HG03108 (cell line): Measurements from ENCODE around the gene USP37.
"Not testable (repeated sequence)": the region's sequence is repeated elsewhere in the genome, so short reads cannot be mapped to it uniquely, and the experiment has no call there.

Source experiments
- ATAC-seq: cut with Tn5 transposase; IDR thresholded peaks from one replicate; pipeline ENCODE4 v1.9.1; 2021; ENCODE audit warnings: moderate library complexity; ENCODE audit not compliant: unreplicated experiment

Gene USP37

DNA sequence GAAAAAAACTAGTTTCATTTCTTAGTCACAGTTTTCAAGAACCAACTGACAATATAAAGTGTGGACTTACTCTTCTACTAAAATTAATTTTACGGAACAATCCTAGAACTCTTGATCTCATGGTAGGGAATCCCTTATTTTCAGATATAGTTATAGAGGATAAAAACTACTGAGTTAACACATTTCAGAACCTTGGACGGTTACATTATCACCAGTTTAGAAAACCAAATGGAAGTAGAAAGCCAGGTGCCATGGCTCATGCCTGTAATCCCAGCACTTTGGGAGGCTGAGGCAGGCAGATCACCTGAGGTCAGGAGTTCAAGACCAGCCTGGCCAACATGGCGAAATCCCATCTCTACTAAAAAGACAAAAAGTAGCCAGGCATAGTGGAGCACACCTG lies 13.9 kb downstream of the USP37 start:
- not testable (repeated sequence) for ATAC-seq

- ATAC-seq = no peak
These were observed 20.2 kb downstream of the USP37 start for GRCh38 chr2:218547978-218548377.

DNA sequence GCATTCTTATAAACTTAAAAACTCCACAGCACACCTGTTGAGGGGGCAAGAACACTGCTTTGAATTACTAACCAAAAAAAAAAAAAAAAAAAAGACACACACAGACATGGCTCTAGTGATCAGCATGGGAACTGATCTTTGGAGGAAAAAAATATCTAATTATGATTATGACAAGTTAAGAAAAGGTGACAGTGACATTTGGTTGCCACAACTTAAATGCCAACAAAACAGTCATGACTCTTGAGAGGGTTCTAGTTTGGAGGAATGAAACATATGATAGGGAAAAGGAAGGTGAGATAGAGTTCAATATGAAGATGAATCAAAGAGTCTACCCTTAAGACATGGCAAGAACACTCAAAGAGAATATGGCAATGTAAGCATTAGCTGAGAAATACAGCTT lies 20.6 kb downstream of the USP37 start:
- ATAC-seq = no peak

DNA sequence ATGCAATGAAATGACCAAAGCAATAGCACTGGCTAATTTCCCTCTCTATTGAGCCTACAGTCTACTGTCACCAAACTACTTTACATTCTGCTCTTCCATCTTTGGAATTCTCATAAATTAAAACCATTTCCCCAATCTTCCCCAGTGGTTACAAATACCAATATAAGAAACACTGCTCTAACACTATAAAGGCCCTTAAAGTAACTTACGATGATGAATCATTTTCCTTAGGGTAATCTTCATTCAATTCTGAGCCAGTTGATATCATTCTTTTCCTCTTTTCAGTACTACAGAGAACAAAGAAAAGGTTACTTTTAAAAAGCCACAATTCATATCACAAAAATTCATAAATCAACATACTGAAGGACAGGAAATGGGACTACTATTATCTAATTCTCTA lies 22.1 kb downstream of the USP37 start:
- no peak for ATAC-seq

GRCh38 chr2:218540015-218540414 lies 28.1 kb downstream of the USP37 start:
- no peak for ATAC-seq

DNA sequence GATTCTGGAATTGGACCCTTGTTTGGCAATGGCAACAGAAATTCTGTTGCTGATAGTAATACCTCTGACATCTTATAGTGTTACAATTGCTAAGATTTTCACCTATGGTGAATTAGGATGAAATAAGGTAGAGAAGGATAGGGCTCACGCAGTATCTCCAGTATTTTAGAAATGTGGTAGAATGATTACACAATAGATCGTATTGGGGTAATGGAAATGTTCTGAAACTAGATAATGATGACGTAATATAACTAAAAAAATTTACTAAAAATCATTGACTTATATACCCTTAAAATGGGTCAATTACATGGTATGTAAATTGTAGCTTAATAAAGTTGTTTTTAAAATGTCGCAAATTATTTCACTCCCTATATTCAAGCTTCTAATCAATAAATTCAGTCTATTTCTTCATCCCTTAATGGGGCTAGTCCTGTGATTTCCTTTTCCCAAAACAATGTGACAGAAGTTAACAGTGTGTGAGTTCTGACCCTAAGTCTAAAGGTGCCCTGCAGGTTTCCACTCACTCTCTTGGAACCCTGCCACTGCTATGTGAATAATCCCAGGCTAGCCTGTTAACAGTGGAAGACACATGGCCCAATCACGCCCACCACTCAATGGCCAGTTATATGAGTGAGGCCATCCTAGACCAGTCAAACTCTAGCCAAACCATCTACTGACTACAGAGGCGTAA lies 31.2 kb downstream of the USP37 start:
- no peak for ATAC-seq

- ATAC-seq = no peak
These were observed 38.2 kb downstream of the USP37 start for GRCh38 chr2:218529990-218530389.

DNA sequence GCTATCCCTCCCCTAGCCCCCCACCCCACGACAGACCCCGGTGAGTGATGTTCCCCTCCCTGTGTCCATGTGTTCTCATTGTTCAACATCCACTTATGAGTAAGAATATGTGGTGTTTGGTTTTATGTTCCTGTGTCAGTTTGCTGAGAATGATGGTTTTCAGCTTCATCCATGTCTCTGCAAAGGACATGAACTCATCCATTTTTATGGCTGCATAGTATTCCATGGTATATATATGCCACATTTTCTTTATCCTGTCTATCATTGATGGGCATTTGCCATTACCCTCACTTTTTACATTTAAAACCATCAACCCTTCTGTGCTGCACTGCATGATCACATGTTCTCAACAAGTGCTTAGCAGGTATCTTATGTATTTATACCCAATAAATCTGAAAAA lies 39.7 kb downstream of the USP37 start:
- not testable (repeated sequence) for ATAC-seq

- no peak for ATAC-seq
These were observed 44.5 kb downstream of the USP37 start for GRCh38 chr2:218523651-218524050.

DNA sequence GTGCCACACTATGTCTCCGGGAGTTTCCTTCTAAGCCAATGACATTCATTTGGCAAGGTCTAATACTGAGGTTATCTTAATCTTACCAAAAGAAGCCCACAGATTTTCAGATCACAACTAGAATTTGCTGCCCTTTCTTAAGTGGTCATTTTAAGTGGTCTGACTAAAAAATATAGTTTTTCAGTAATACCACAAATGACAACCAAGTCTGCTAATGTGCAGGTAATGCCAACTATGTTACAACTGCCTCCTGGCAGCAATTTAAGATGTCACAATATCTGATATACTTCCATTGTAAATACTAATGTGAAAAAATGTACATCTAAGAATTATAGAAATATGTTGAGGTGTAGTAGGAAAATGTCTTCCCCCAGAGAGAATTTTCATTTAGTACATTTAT lies 49.3 kb downstream of the USP37 start:
- no peak for ATAC-seq

- no peak for ATAC-seq
These were observed 50.5 kb downstream of the USP37 start for GRCh38 chr2:218517434-218518206.

GRCh38 chr2:218516614-218517013 lies 51.5 kb downstream of the USP37 start:
- no peak for ATAC-seq

GRCh38 chr2:218513676-218514075 lies 54.5 kb downstream of the USP37 start:
- ATAC-seq = no peak

DNA sequence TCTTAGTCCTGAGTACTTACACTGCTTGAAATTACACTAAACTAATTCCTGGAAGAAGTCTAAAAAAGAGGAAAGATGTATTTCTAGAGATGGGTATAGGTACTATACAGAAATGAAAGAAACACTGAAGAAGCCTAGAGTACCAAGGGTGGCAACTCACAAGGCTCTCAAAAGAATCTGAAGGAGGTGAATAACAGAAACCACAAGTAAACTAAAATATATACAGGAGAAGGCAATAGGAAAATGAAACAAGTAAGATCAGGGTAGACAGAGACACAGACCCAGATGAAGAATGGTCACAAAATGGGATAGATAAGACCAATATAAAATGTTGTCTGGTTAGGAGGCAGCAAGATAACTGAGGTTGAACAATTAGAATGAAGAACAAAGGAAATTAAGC lies 59.9 kb downstream of the USP37 start:
- ATAC-seq = no peak

DNA sequence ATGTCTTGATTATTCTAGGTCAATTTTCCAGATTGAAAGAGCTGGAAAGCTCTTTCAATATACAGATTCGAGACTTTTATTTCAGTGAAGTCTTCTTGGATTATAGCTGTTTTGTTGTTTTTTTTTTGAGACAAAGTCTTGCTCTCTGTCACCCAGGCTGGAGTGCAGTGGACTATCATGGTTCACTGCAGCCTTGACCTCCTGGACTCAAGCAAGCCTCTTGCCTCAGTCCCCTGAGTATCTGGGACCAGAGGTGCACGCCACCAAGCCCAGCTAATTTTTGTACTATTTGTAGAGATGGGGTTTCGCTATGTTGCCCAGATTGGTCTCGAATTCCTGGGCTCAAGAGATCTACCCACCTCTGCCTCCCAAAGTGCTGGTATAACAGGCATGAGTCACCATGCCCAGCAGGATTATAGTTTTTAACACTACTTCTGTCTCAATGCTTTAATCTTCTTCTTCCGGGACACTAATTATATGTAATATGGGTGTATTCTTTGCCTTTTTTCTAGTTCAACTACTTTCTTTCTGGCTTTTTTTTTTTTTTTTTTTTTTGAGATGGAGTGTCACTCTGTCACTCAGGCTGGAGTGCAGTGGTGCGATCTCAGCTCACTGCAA lies 62.3 kb downstream of the USP37 start:
- no peak for ATAC-seq

DNA sequence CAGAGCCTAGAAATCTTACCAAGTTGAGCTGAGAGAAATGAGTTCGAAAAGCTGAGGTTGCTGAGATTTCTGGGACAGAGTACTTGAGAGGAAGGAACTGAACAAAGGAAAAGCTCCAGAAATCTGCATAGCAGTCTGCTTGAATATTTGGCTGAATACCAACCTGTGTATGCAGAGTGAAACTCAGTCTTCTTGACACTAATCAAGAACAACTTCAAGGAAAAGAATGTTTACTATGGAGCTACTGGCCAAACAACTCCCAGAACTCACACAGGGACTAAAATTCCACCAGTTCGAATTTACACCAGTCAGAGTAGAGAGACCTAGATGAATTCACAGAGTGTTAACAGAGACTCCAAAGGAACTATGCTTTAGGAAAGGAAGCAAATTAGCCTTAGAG lies 66.5 kb downstream of the USP37 start:
- ATAC-seq = no peak

GRCh38 chr2:218500501-218501060 lies 67.6 kb downstream of the USP37 start:
- no peak for ATAC-seq

DNA sequence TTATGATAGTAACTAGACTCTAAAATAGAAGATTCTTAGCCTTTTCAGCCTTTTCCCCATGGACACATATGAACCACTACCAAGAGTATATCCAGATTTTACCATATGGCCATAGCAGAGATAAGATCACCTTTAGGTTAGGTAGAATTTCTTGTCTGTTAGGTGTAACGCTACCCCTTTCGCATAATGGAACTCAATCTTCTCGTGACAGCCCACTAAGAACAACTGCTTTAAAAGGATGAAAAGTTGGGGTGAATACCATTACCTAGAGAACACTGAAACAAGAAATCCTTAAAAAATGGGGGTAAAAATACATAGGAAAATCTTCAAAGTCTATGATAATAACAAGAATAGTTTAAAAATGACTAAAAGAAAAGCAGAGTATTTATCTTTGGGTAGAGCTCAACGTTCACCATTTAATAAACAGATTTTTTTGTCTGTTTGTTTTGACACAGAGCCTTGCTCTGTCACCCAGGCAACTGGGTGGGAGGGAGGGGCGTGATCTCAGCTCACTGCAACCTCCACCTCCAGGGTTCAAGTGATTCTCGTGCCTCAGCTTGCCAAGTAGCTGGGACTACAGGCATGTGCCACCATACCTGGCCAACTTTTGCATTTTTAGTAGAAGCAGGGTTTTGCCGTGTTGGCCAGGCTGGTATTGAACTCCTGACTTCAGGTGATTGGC lies 82.0 kb downstream of the USP37 start:
- no peak for ATAC-seq

DNA sequence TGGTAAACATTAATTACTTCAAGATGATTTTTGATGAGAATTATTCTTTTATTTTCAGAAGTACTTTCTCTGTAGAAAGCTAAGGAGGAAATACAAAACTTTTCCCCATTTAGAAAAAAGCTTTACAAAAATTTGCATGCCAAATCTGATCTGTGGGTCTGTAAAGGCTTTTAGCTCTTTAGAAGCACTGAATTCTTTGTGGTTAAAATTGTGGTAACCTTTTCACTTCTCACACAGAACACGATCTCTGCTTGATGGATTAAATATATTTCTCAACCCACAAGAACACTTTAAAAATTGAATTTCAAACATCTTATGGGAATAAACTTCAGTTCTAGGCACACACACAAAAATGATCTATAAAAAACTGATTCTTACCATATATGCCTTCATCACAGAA lies 85.5 kb downstream of the USP37 start:
- ATAC-seq = no peak

DNA sequence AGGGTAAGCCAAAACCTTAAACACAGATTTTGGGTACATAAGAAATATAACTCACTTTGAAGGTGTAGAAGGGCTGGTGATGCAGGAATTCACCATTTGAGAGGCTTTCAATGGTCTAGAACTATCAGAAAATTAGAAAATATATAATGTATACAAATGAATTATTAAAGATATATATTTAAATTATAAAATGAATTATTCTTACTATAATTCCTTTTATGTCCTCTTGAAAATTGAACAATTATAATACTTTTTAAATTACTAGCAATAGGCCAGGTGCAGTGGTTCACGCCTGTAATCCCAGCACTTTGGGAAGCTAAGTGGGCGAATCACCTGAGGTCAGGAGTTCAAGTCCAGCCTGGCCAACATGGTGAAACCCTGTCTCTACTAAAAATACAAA lies 88.6 kb downstream of the USP37 start:
- ATAC-seq = no peak

DNA sequence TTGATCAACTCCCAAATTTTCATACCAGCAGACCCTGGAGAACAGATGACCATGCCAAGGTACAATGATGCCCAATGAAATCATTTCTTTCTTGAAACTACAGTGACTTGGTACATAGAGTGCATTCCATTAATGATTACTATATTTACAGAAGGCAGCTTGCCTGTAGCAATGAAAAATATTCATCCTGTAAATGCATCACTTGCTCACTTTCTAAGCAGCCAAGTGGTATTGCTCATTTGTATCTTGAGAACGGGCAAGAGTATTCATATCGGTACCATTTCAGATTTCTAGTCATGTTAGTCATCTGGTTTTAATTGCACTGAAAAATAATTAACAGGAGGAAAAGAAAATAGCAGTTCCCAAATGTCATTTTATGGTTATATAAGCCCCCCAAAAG lies 89.6 kb downstream of the USP37 start:
- ATAC-seq = no peak
